Peyer's patch (tissue), 4 donors: ENCODE measurements around the gene JMY. TPM values are rescaled to one million over a fixed set of nuclear protein-coding genes. Genes with fewer than 3 reads are reported as not detected.

ENCODE experiments used
- DNase-seq, 3 donors: peaks; one replicate each; pipeline ENCODE4 v3.0.0-alpha.2; 2017 to 2019
- H3K27ac ChIP-seq, 4 donors: fragments of 200-600 bp; sonication (generic); one replicate each; pipeline ENCODE4 v1.5.1; 2016 to 2019
- H3K27me3 ChIP-seq, 2 donors: fragments of 200-600 bp; sonication (generic); one replicate each; pipeline ENCODE4 v1.5.1; 2019
- H3K36me3 ChIP-seq, 3 donors: fragments of 200-600 bp; sonication (generic); one replicate each; pipeline ENCODE4 v1.5.1; 2016 to 2019
- H3K4me1 ChIP-seq, 4 donors: fragments of 200-600 bp; sonication (generic); one replicate each; pipeline ENCODE4 v1.5.1; 2016 to 2019
- H3K4me3 ChIP-seq, 4 donors: fragments of 200-600 bp; sonication (generic); 1 replicate in 3 of 4; 2 replicates in 1 of 4; pipeline ENCODE4 v1.5.1; 2016 to 2019; ENCODE audit warnings: mild to moderate bottlenecking in 1 of 4
- H3K9me3 ChIP-seq, 4 donors: fragments of 200-600 bp; sonication (generic); one replicate each; pipeline ENCODE4 v1.5.1; 2016 to 2019; ENCODE audit warnings: mild to moderate bottlenecking in 1 of 4
- POLR2A ChIP-seq, 2 donors: fragments of 450-650 bp; IDR thresholded peaks; one replicate each; pipeline ENCODE4 v1.5.1; 2017; ENCODE audit warnings: antibody characterized with exemption in 2 of 2, mild to moderate bottlenecking in 2 of 2, moderate library complexity in 2 of 2
- total RNA-seq, 4 donors: library from RNA; depleted of rRNA; stranded (reverse); fragments of >200 nt; gene quantifications; one replicate each; pipeline ENCODE4 v1.1.0, GENCODE V29; 2016
- TF ChIP-seq, protein P1 (sequence below), 6 experiments: fragments of 450-650 bp in 4 of 6; fragments of 200-600 bp in 2 of 6; sonication (generic) in 1 of 6; IDR thresholded peaks; one replicate each; pipeline ENCODE4 v1.5.1; 2017 to 2019; ENCODE audit warnings: antibody characterized with exemption in 6 of 6, mild to moderate bottlenecking in 3 of 6, moderate library complexity in 1 of 6

JMY gene
- total RNA-seq, 4 donors from 2014 or later = 10.3 to 16.5 (median 12.3) TPM

DNA sequence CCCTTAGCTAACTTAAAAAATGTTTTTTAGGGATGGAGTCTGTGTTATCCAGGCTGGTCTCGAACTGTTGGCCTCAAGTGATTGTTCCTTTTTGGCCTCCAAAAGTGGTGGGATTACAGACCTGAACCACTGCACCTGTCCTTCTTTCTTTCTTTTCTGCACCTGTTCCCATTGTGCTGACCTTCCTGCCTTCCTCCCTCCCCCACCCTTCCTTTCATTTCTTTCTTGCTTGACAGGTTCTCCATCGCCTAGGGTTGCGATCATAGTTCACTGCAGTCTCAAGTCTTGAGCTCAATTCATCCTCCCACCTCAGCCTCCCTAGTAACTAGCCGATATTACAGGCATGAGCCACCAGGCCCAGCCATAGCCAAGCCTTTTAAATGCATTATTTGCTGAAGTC lies 20.6 kb downstream of the JMY start:
- H3K9me3 ChIP-seq = no peaks in the 10 kb centered on the region
- H3K4me1 ChIP-seq = no peaks in the 10 kb centered on the region
- TF ChIP-seq POLR2A (IDR thresholded peaks at IDR 0.05) = no peak
- TF ChIP-seq, protein P1, sequence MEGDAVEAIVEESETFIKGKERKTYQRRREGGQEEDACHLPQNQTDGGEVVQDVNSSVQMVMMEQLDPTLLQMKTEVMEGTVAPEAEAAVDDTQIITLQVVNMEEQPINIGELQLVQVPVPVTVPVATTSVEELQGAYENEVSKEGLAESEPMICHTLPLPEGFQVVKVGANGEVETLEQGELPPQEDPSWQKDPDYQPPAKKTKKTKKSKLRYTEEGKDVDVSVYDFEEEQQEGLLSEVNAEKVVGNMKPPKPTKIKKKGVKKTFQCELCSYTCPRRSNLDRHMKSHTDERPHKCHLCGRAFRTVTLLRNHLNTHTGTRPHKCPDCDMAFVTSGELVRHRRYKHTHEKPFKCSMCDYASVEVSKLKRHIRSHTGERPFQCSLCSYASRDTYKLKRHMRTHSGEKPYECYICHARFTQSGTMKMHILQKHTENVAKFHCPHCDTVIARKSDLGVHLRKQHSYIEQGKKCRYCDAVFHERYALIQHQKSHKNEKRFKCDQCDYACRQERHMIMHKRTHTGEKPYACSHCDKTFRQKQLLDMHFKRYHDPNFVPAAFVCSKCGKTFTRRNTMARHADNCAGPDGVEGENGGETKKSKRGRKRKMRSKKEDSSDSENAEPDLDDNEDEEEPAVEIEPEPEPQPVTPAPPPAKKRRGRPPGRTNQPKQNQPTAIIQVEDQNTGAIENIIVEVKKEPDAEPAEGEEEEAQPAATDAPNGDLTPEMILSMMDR (IDR thresholded peaks at IDR 0.05) = no peak
- no peaks in the 10 kb centered on the region for H3K36me3 ChIP-seq
- DNase-seq = no peak
- no peak overlapping the region for H3K4me3 ChIP-seq
- H3K27ac ChIP-seq = no peak overlapping the region
- H3K27me3 ChIP-seq = no peaks in the 10 kb centered on the region

GRCh38 chr5:79257314-79257713 lies 21.4 kb downstream of the JMY start:
- Histone ChIP-seq H3K27me3 (no peaks in the 10 kb centered on the region), H3K27ac (no peak overlapping the region), H3K9me3 (no peaks in the 10 kb centered on the region), H3K4me1 (no peaks in the 10 kb centered on the region), H3K4me3 (no peak overlapping the region), H3K36me3 (no peaks in the 10 kb centered on the region)
- TF ChIP-seq, protein P1 (IDR thresholded peaks at IDR 0.05) = no peak
- TF ChIP-seq POLR2A (IDR thresholded peaks at IDR 0.05) = no peak
- DNase-seq = no peak

GRCh38 chr5:79258801-79259200 lies 22.9 kb downstream of the JMY start:
- TF ChIP-seq, protein P1 (IDR thresholded peaks at IDR 0.05) = no peak
- TF ChIP-seq POLR2A (IDR thresholded peaks at IDR 0.05) = no peak
- no peaks in the 10 kb centered on the region for H3K27me3 ChIP-seq
- H3K4me3 ChIP-seq = no peak overlapping the region
- H3K27ac ChIP-seq = no peak overlapping the region
- DNase-seq = no peak
- H3K4me1 ChIP-seq = no peaks in the 10 kb centered on the region
- H3K36me3 ChIP-seq = no peaks in the 10 kb centered on the region
- H3K9me3 ChIP-seq = no peaks in the 10 kb centered on the region

DNA sequence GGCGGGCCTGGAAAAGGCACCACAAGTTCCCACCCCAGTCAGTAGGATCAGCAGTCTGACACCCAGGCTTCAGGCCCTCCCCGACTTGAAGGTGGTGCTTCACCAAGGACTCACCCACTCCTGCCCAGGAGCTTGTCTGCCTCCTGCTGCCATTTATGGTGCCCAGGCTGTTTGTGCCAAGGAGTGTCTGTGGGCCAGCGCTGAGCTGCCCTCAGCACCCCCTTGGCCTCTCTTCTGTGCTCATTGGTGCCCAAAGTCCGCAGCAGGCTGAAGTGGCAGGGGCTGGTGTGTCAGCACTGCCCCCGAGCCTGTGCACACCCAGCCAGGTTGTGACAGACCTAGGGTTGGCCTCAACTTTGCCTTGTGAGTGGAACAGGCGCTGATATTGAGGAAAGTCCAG lies 23.5 kb downstream of the JMY start:
- DNase-seq = no peak
- Histone ChIP-seq H3K36me3 (no peaks in the 10 kb centered on the region), H3K27ac (no peak overlapping the region), H3K27me3 (no peaks in the 10 kb centered on the region), H3K9me3 (no peaks in the 10 kb centered on the region), H3K4me1 (no peaks in the 10 kb centered on the region), H3K4me3 (no peak overlapping the region)
- TF ChIP-seq, protein P1 (IDR thresholded peaks at IDR 0.05) = no peak
- no peak for TF ChIP-seq POLR2A (IDR thresholded peaks at IDR 0.05)

- H3K9me3 ChIP-seq = no peaks in the 10 kb centered on the region
- TF ChIP-seq, protein P1 (IDR thresholded peaks at IDR 0.05) = no peak
- no peak for TF ChIP-seq POLR2A (IDR thresholded peaks at IDR 0.05)
- H3K36me3 ChIP-seq = no peaks in the 10 kb centered on the region
- H3K4me3 ChIP-seq = no peak overlapping the region
- H3K27ac ChIP-seq = no peak overlapping the region
- H3K4me1 ChIP-seq = no peaks in the 10 kb centered on the region
- H3K27me3 ChIP-seq = no peaks in the 10 kb centered on the region
- DNase-seq = no peak
Measured at GRCh38 chr5:79259810-79260209, 23.9 kb downstream of the JMY start.

- Histone ChIP-seq H3K9me3 (no peaks in the 10 kb centered on the region), H3K4me3 (no peak overlapping the region), H3K27me3 (no peaks in the 10 kb centered on the region), H3K36me3 (no peaks in the 10 kb centered on the region), H3K4me1 (no peaks in the 10 kb centered on the region), H3K27ac (no peak overlapping the region)
- TF ChIP-seq, protein P1 (IDR thresholded peaks at IDR 0.05) = no peak
- no peak for TF ChIP-seq POLR2A (IDR thresholded peaks at IDR 0.05)
- DNase-seq = no peak
Measured at GRCh38 chr5:79261897-79262296, 26.0 kb downstream of the JMY start.
